HG02840 (cell line): ENCODE measurements around the gene ARHGAP33.

Source experiments
- ATAC-seq: cut with Tn5 transposase; IDR thresholded peaks from one replicate; pipeline ENCODE4 v1.9.1; 2021; ENCODE audit warnings: mild to moderate bottlenecking, moderate library complexity, moderate number of reproducible peaks; ENCODE audit not compliant: unreplicated experiment, low FRiP score

Gene ARHGAP33

DNA sequence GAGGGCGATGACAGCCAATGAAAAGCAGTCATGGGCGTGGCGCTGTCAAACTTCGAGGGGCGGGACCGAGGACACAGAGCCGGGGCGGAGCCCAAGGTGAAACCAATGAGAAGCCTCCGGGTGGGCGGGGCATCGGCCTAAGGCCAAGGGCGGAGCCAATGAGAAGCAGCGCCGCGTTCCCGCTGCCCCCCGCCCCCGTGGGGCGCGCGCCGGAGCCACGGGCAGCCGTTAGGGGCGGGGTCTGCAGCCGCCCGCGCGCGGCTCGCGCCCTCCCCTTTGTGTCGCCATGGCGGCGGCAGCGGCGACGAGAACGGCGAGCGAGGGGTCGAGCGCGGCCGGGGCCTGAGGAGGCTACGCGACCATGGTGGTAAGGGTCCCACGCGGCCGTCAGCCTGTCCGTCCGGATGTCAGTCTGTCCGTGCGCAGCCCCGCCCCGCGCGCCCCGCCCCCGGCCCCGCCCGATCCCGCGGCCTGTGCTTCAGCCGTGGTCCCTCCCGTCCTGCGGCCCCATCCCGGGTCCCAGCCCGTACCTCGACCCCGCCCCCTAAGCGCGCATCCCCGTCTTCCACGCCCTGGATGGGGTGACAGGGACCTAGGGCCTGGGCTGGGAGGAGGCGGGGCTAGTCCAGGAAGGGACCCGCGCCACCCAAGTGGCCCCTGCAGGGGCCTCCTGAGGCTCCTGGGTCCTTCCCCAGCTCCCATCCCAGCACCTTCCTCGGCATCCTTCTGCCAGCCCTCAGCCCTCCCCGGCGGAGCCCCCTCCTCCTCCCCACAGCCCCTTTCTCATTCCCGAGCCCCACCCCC is at the start of gene ARHGAP33:
Gene ARHGAP33 (plus strand): TSS at position 267 of the 804 bp plus-strand sequence. CDS start 95 bp downstream, at position 362.
- peak; percentile 91 for ATAC-seq

DNA sequence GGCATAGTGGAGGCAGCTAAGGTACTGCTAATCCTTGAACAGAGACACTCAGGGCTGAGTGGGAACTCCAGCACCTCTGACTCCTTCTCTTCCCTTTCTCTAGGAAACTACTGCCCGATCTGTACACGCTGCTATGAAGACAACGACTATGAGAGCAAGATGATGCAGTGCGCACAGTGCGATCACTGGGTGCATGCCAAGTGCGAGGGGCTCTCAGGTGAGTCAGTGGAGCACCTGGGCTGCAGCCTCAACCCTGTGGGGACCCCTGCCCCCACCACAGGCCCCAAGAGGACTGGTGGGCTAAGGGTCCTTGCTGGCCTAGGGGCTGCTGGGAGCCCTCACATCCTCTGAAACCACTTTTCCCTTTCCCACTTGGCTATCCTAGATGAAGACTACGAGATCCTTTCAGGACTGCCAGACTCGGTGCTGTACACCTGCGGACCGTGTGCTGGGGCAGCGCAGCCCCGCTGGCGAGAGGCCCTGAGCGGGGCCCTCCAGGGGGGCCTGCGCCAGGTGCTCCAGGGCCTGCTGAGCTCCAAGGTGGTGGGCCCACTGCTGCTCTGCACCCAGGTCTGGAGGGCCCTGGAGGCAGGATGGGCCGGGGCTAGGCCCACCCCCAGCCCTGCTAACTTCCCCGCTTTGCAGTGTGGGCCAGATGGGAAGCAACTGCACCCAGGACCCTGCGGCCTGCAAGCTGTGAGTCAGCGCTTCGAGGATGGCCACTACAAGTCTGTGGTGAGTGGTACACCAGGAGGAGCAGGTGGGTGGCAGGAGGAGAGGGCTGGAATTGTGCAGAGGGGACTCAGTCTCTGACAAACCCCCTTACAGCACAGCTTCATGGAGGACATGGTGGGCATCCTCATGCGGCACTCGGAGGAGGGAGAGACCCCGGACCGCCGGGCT is 48.1 kb upstream of the ARHGAP33 start:
- no peak for ATAC-seq

DNA sequence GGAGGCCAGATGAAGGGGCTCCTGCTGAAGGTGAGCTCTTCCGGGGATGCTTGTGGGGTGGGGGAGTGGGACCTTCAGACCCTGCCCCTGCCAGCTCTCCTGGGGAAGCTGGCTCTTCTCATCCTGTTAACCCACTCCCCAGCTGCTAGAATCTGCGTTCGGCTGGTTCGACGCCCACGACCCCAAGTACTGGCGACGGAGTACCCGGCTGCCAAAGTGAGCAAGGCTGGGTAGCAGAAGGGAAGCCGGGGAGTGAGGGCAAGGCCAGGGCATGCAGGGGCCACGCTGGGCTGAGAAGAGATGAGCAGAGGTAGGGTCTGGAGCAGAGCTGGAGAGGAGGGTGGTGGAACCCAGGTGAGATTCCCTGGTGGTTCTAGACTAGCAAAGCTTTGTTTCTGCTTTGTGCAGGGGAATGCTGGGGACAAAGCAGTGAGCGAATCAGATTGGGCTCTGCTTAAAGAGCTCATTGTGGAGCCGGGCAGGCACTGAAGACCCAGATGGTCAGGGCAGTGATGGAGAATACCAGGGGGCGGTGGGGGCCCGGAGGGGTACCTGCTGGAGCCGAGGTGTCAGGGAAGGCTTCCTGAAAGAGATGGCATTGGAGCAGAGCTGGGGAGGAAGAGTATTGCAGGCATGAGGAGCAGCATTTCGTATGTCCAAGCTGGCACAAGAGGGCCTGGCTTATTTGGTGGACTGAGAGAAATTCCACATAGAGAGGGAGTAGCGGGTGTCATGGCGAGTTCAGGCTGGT is 47.2 kb upstream of the ARHGAP33 start:
- no peak for ATAC-seq

DNA sequence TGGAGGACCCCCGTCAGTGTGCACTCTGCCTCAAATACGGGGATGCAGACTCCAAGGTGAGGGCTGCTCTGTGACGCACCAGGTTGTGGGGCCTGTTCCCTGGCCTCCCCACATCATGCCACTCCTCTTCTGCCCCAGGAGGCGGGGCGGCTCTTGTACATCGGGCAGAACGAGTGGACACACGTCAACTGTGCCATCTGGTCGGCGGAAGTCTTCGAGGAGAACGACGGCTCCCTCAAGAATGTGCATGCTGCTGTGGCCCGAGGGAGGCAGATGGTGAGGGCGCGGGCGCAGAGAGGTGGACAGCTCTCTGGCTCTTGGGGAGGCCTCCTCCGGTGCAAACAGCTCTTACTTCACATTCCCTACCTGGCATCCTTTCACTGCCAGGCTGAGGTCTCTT is 46.3 kb upstream of the ARHGAP33 start:
- no peak for ATAC-seq

DNA sequence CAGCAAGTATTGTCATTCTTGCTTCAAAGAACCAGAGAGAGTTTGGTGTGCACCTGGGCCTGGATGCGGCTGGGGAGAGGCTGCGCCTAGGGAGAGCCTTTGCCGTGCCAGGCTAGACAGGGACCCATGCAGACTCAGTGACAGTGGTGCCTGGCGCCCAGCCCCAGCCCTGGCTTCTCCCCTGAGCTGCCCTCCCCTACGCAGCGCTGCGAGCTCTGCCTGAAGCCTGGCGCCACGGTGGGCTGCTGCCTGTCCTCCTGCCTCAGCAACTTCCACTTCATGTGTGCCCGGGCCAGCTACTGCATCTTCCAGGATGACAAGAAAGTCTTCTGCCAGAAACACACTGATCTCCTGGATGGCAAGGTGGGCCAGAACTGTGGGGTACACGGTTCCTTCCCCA is 45.6 kb upstream of the ARHGAP33 start:
- ATAC-seq, result no peak

GRCh38 chr19:35730326-35730725 is 45.0 kb upstream of the ARHGAP33 start:
- no peak for ATAC-seq

- no peak for ATAC-seq
These were observed 44.0 kb upstream of the ARHGAP33 start for GRCh38 chr19:35731353-35731752.

DNA sequence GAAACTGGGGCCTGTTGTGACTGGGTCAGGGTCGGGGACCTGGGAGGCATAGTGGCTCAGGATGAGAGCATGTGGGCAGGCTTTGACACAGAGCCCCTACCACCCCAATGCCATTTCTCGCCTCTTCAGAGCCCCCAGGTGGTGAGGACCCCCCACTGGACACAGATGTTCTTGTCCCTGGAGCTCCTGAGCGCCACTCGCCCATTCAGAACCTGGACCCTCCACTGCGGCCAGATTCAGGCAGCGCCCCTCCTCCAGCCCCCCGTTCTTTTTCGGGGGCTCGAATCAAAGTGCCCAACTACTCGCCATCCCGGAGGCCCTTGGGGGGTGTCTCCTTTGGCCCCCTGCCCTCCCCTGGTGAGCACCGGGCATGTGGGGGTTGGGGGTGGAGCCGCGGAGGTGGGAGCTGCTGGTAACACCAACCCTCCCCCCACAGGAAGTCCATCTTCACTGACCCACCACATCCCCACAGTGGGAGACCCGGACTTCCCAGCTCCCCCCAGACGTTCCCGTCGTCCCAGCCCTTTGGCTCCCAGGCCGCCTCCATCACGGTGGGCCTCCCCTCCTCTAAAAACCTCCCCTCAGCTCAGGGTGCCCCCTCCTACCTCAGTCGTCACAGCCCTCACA is 43.5 kb upstream of the ARHGAP33 start:
- ATAC-seq, result no peak

DNA sequence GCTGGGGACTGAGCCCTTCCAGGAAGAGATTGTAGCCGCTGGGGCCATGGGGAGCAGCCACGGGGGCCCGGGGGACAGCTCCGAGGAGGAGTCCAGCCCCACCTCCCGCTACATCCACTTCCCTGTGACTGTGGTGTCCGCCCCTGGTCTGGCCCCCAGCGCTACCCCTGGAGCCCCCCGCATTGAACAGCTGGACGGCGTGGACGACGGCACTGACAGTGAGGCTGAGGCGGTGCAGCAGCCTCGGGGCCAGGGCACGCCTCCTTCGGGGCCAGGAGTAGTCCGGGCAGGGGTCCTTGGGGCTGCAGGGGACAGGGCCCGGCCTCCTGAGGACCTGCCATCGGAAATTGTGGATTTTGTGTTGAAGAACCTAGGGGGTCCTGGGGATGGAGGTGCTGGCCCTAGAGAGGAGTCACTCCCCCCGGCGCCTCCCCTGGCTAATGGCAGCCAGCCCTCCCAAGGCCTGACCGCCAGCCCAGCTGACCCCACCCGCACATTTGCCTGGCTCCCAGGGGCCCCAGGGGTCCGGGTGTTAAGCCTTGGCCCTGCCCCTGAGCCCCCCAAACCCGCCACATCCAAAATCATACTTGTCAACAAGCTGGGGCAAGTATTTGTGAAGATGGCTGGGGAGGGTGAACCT is 42.7 kb upstream of the ARHGAP33 start:
- no peak for ATAC-seq

DNA sequence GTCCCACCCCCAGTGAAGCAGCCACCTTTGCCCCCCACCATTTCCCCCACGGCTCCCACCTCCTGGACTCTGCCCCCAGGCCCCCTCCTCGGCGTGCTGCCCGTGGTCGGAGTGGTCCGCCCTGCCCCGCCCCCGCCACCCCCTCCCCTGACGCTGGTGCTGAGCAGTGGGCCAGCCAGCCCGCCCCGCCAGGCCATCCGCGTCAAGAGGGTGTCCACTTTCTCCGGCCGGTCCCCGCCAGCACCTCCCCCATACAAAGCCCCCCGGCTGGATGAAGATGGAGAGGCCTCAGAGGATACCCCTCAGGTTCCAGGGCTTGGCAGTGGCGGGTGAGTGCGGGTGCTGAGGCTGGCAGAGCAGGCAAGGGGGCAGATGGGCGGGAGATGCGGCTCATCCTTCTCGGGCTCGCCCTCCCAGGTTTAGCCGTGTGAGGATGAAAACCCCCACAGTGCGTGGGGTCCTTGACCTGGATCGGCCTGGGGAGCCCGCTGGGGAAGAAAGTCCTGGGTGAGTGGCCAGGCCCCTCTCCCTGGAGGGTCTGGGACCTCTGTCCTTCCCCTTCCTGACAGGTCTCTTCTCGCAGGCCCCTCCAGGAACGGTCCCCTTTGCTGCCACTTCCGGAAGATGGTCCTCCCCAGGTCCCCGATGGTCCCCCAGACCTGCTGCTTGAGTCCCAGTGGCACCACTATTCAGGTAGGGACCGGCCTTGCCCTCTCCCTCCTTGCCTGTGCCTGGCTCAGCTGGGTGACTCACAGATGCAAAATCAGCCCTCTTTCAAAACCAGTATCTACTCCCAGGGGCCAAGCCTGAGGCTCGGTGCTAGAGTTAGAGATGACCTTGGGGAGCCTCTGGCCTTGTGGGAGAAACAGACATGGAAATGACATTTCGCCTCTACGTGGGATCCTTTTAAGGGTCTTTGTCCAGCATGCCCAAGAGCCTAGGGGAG is 41.9 kb upstream of the ARHGAP33 start:
- no peak for ATAC-seq

DNA sequence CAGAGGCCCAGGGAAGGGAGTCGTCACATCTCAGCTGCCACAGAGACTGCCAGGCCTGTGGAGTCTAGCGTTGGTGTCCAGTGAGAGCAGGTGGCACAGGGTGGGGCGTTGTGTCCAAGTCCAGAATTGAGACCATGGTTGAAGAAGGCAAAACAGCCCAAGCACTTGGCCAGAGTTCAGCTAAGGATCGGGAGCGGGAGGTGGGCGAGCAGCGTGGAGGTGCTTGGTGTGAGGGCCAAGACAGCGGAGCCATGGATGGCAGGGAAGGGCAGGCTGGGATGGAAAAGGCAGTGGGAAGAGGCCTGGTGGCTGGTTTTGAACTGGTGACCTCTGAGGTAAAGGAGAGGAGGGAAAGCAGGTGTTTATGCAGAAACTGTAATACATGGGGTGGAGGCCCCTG is 41.1 kb upstream of the ARHGAP33 start:
- ATAC-seq, result no peak

DNA sequence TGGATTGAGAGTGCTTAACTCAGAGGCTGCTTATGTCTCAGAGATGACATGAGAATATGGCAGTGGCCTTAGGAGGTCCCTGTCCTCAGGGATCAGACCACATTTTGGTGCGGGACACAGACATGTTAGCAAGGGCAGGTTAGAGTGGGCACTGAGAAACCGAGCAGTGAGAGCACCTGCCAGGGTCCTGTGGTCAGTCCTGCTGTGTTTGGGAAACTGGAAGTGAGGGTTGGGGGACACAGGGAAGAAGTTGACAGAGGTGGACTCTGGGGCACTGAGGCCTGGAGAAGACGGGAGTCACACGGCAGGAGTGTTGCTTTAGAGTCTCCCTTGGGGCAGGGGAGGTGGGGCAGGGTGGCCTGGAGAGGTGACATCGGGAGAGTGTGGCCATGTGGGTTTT is 40.5 kb upstream of the ARHGAP33 start:
- no peak for ATAC-seq

DNA sequence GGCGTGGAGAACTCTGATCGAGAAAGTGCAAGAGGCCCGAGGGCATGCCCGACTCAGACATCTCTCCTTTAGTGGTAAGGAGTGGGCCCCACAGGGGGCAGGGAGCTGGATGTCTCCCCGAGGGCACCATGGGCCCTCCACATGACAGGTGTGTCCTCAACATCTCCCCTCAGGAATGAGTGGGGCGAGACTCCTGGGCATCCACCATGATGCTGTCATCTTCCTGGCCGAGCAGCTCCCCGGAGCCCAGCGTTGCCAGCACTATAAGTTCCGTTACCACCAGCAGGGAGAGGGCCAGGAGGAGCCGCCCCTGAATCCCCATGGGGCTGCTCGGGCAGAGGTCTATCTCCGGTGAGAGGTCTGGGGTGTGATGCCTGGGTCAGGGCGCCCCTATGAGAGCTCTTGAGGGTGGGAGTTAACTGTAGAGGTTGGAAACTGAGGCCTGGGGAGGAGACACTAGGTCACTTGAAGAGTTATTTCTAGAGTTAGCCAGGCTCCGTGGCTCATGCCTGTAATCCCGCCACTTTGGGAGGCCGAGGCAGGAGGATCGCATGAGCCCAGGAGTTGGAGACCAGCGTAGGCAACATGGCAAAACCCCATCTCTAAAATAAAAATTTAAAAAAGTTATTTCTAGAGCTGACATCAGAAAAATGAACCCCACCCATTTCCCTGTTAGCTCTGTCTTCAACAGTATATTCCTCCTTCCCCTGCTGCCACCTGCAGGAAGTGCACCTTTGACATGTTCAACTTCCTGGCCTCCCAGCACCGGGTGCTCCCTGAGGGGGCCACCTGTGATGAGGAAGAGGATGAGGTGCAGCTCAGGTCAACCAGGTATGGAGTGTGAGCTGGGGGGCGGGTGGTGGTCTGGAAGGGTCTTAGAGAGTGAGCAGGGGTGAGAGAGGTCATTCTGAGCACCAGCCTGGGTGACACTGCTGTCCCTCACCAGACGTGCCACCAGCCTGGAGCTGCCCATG is 38.2 kb upstream of the ARHGAP33 start:
- no peak for ATAC-seq

DNA sequence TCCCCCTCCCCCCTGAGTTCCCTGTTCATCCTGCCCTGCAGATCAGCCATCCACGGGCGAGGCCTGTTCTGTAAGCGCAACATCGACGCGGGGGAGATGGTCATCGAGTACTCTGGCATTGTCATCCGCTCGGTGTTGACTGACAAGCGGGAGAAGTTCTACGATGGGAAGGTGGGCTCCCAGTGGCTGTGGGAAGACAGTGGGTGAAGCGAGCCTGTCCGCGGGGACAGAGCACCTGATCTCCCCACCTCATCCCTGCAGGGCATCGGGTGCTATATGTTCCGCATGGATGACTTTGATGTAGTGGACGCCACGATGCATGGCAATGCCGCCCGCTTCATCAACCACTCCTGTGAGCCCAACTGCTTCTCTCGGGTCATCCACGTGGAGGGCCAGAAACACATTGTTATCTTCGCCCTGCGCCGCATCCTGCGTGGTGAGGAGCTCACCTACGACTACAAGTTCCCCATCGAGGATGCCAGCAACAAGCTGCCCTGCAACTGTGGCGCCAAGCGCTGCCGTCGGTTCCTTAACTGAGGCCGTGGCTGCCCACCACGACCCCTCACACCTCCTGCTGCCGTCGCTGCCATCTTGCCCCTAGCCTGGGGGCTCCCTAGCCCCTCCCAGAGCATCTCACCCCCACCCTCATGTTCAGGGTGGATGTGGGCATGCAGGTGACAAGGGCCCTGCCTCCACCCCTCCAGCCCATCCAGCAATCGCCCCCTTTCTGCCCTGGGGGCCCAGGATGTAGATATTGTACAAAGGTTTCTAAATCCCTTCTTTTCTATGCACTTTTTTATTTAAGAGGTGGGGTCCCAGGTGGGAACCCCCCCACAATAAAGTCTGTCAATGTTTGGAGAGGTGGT is 37.1 kb upstream of the ARHGAP33 start:
- no peak for ATAC-seq

DNA sequence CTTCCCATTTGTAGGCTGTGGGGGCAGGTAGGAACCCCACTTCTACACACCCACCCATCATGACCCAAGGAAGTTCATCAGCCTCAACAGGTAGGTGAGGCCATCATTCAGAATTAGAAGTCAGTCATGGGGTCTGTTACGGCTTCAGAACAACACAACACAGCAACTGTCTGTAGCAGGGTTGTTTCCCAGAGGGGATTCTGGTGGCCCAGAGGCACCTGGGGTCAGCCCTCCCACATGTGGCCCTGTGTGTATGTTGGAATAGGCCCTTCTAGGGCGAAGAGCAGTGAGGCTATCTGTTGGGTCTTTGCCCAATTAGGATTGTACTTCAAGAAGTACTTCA is 36.5 kb upstream of the ARHGAP33 start:
- no peak for ATAC-seq

DNA sequence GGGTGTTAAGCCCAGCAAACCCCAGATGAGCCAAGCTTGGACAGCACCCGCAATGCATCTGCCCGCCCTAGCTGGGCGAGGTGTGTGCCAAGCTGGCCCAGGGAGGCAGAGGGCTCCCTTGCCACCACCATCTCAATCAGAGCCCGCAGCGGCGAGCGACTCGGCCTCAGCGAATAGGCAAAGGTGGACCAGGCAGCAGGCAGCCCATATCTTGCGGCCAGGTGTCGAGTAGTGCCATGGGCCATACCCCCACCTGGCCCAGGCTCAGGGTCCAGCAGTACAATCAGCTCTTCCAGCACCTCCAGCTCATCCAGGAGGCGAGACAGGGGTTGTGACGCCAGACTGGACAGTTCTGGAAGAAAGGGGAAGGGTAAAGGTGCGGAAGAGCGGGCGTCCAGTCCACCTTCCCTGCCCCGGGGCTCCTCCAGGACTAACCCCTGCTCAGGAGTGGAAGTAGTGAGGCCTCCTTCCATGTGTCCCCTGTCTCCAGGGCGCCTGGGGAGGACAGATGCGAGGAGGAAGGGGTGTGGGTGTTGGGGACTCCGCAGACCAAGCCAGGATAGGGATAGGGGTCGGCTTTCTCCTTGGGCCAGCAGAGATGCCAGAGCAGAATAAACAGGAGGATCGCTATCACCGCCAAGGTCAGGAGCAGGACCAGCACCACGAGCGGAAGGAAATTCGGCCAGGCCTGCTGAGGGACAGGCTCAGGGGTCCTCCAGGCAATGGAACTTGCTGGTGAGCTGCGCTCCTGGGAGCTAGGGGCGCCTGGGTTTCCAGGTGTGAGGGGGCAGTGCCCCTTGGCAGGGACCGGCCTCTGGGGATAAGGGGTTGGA is 35.9 kb upstream of the ARHGAP33 start:
- ATAC-seq, result no peak
